B cell (primary cell): ENCODE results near the gene NANOS2. TPM values are rescaled to one million over a fixed set of nuclear protein-coding genes. Genes with fewer than 3 reads are reported as not detected.

Experiments used
- ATAC-seq: fragments of 200-7000 bp; cut with Tn5 transposase; one replicate; pipeline ENCODE4 v1.10.0; 2021; ENCODE audit warnings: low read depth, mild to moderate bottlenecking, moderate number of reproducible peaks, moderate library complexity
- CTCF ChIA-PET: fragments of 350-600 bp; sonication (Branson Sonifier 250); formaldehyde crosslinking; loops from one replicate; lab custom pipeline; 2021; ENCODE audit warnings: antibody characterized with exemption, inconsistent platforms; lab: Charles Lee
- POLR2A ChIA-PET: fragments of 350-600 bp; sonication (Branson Sonifier 250); formaldehyde crosslinking; loops from one replicate; lab custom pipeline; 2021; ENCODE audit warnings: antibody characterized with exemption; lab: Charles Lee
- DNase-seq: peaks from one replicate; pipeline ENCODE4 v3.0.0; 2013
- H2AFZ ChIP-seq: 2 replicates; pipeline ENCODE4 v1.6.1; 2012; ENCODE audit warnings: mild to moderate bottlenecking, low read depth, low read length; ENCODE audit not compliant: insufficient read depth, poor library complexity, severe bottlenecking
- H3K27ac ChIP-seq, 2 donors: 1 replicate in 1 of 2; 2 replicates in 1 of 2; pipeline ENCODE4 v1.5.1; 2012 to 2013; ENCODE audit warnings: low read length in 2 of 2, mild to moderate bottlenecking in 2 of 2, moderate library complexity in 1 of 2
- H3K27me3 ChIP-seq, 4 experiments: fragments of 200-600 bp in 1 of 4; sonication (generic) in 1 of 4; replicated peaks in 1 of 4; 1 replicate in 2 of 4; 2 replicates in 2 of 4; pipeline versions ENCODE4 v1.6.1 to v1.7.0; 2013 to 2016; ENCODE audit warnings: low read length in 3 of 4, mild to moderate bottlenecking in 2 of 4, mixed read lengths in 1 of 4, moderate library complexity in 1 of 4; ENCODE audit not compliant: insufficient read depth in 4 of 4, control insufficient read depth in 3 of 4; ENCODE audit errors: control extremely low read depth in 1 of 4
- H3K36me3 ChIP-seq, 2 experiments: replicated peaks in 1 of 2; 1 replicate in 1 of 2; 2 replicates in 1 of 2; pipeline versions ENCODE4 v1.6.1 to v1.7.1; 2013; ENCODE audit warnings: low read length in 1 of 2; ENCODE audit not compliant: insufficient read depth in 2 of 2, control insufficient read depth in 1 of 2; ENCODE audit errors: control extremely low read depth in 1 of 2, extremely low read depth in 1 of 2
- H3K4me1 ChIP-seq, 2 donors: fragments of 200-600 bp in 1 of 2; sonication (generic) in 1 of 2; 1 replicate in 1 of 2; 2 replicates in 1 of 2; pipeline versions ENCODE4 v1.5.1 to v1.6.1; 2013 to 2017; ENCODE audit warnings: low read length in 2 of 2; ENCODE audit not compliant: control insufficient read depth in 2 of 2, insufficient read depth in 2 of 2
- H3K4me2 ChIP-seq: replicated peaks from 2 replicates; pipeline ENCODE3; 2012; ENCODE audit warnings: mild to moderate bottlenecking, low read depth, low read length; ENCODE audit not compliant: poor library complexity, severe bottlenecking
- H3K4me3 ChIP-seq, 5 experiments: fragments of 200-600 bp in 1 of 5; sonication (generic) in 1 of 5; 1 replicate in 3 of 5; 2 replicates in 2 of 5; pipeline versions ENCODE4 v1.5.1 to v1.7.0; 2011 to 2016; ENCODE audit warnings: low read length in 4 of 5, mild to moderate bottlenecking in 4 of 5, low read depth in 2 of 5, control low read depth in 1 of 5, moderate library complexity in 1 of 5; ENCODE audit not compliant: insufficient read depth in 1 of 5; ENCODE audit errors: control extremely low read depth in 1 of 5, extremely low read depth in 1 of 5
- H3K79me2 ChIP-seq: fragments of 200-600 bp; sonication (generic); one replicate; pipeline ENCODE4 v1.6.0; 2016; ENCODE audit warnings: low read length; ENCODE audit not compliant: control insufficient read depth, insufficient read depth
- H3K9ac ChIP-seq: fragments of 200-600 bp; sonication (generic); 2 replicates; pipeline ENCODE4 v1.6.1; 2017; ENCODE audit warnings: mild to moderate bottlenecking, low read length, moderate library complexity
- H3K9me3 ChIP-seq, 3 donors: one replicate each; pipeline versions ENCODE4 v1.6.1 to v1.7.1; 2013; ENCODE audit warnings: low read length in 2 of 3; ENCODE audit not compliant: control insufficient read depth in 2 of 3, insufficient read depth in 1 of 3; ENCODE audit errors: control extremely low read depth in 1 of 3
- H4K20me1 ChIP-seq: 2 replicates; pipeline ENCODE4 v1.6.0; 2012; ENCODE audit warnings: mild to moderate bottlenecking, low read length; ENCODE audit not compliant: insufficient read depth, control insufficient read depth, poor library complexity, severe bottlenecking
- H3K27ac Mint-ChIP-seq: one replicate; pipeline ENCODE4 v1.8.0; 2021; ENCODE audit warnings: mixed read lengths
- H3K27me3 Mint-ChIP-seq: one replicate; pipeline ENCODE4 v1.8.0; 2021; ENCODE audit warnings: mixed read lengths
- H3K4me1 Mint-ChIP-seq: one replicate; pipeline ENCODE4 v1.8.0; 2021; ENCODE audit warnings: mixed read lengths
- H3K4me3 Mint-ChIP-seq: one replicate; pipeline ENCODE4 v1.8.0; 2021; ENCODE audit warnings: mixed read lengths
- H3K9me3 Mint-ChIP-seq: one replicate; pipeline ENCODE4 v1.8.0; 2022; ENCODE audit warnings: mixed read lengths; ENCODE audit not compliant: insufficient read depth
- CTCF ChIP-seq: fragments of 200-600 bp; IDR thresholded peaks from one replicate; pipeline ENCODE4 v1.8.0; 2022; ENCODE audit warnings: antibody characterized with exemption, mild to moderate bottlenecking
- EZH2 ChIP-seq: IDR thresholded peaks from 2 replicates; pipeline ENCODE4 v1.6.1; 2012; ENCODE audit warnings: borderline replicate concordance, low read depth, mild to moderate bottlenecking, moderate library complexity, low read length; ENCODE audit not compliant: insufficient read depth, poor library complexity, severe bottlenecking
- WGBS: methylation state at CpG from one replicate; pipeline ENCODE4 v1.1.5; 2013; ENCODE audit warnings: missing lambda C conversion rate; ENCODE audit not compliant: insufficient coverage; 5-methylcytosine and 5-hydroxymethylcytosine counted together
- intact Hi-C: fragments of 100-400 bp; cut with micrococcal nuclease; formaldehyde crosslinking; loops from one replicate; pipeline ENCODE4 v1.10.0; 2022
- polyA plus RNA-seq: library from polyadenylated mRNA; depleted of rRNA; stranded (reverse); fragments of >200 nt; gene quantifications from 2 replicates; pipeline ENCODE4 v1.2.3, GENCODE V29; 2012
- total RNA-seq, 2 donors: library from RNA; stranded (reverse); fragments of 120-200 nt in 1 of 2; gene quantifications; 1 replicate in 1 of 2; 2 replicates in 1 of 2; pipeline versions ENCODE4 v1.2.3 to v1.2.4, GENCODE V29; 2013 to 2022

NANOS2 gene
- total and polyA plus RNA-seq, 2 donors (not counting 1 experiment from before 2014, with no cell fraction given), result not detected

GRCh38 chr19:45895519-45895972 is 19.0 kb downstream of the NANOS2 start:
- Histone ChIP-seq H3K4me2 (no peak overlapping the region), H3K27ac (no peak overlapping the region), H3K4me3 (no peak overlapping the region), H3K9ac (no peak overlapping the region), H2AFZ (no peak overlapping the region), H3K27me3 (no peaks in the 10 kb centered on the region), H3K79me2 (peaks cover 5% of the 10 kb centered on the region), H3K36me3 (peaks cover 3 to 6% of the 10 kb centered on the region in 2 experiments), H3K9me3 (no peaks in the 10 kb centered on the region), H3K4me1 (peaks cover 8 to 16% of the 10 kb centered on the region in 2 donors), H4K20me1 (no peaks in the 10 kb centered on the region)
- CTCF ChIA-PET, result no interaction called here
- intact Hi-C loops, result no loop called here
- DNase-seq, result no peak
- TF ChIP-seq EZH2 (no peak), CTCF (no peak)
- no peaks in the 10 kb centered on the region for H3K9me3 Mint-ChIP-seq
- H3K27ac Mint-ChIP-seq, result no peak overlapping the region
- no peak overlapping the region for H3K4me3 Mint-ChIP-seq
- 97% methylated on average over 8 of the region's 9 CpGs for WGBS
- H3K27me3 Mint-ChIP-seq, result no peaks in the 10 kb centered on the region
- peaks cover 22% of the 10 kb centered on the region for H3K4me1 Mint-ChIP-seq
- ATAC-seq, result no peak
- POLR2A ChIA-PET, result no interaction called here

- ATAC-seq (no peak), DNase-seq (no peak)
- Mint-ChIP-seq H3K9me3 (no peaks in the 10 kb centered on the region), H3K27me3 (no peaks in the 10 kb centered on the region), H3K4me1 (peaks cover 16% of the 10 kb centered on the region), H3K4me3 (no peak overlapping the region), H3K27ac (no peak overlapping the region)
- intact Hi-C loops, result no loop called here
- no peaks in the 10 kb centered on the region for H3K79me2 ChIP-seq
- no peak overlapping the region for H3K27ac ChIP-seq
- peaks cover 0 to 2% of the 10 kb centered on the region in 2 experiments for H3K36me3 ChIP-seq
- H2AFZ ChIP-seq, result no peak overlapping the region
- H3K4me1 ChIP-seq, result peaks cover 4 to 12% of the 10 kb centered on the region in 2 donors
- POLR2A ChIA-PET, result interaction anchor here (0.6 to 1.1 kb wide), 2 partner anchors 12 to 32 kb away, joined by 3 to 6 read pairs; no protein-coding TSS in a partner anchor
- TF ChIP-seq EZH2 (no peak), CTCF (no peak)
- no peaks in the 10 kb centered on the region for H3K27me3 ChIP-seq
- CTCF ChIA-PET, result no interaction called here
- no peak overlapping the region for H3K4me2 ChIP-seq
- no peak overlapping the region for H3K9ac ChIP-seq
- no peaks in the 10 kb centered on the region for H4K20me1 ChIP-seq
- WGBS, result 95% methylated on average over 16 of the region's 17 CpGs
- H3K9me3 ChIP-seq, result peaks cover 0 to 2% (median 0%) of the 10 kb centered on the region in 3 donors
- no peak overlapping the region for H3K4me3 ChIP-seq
Observed at GRCh38 chr19:45890877-45891276, 23.7 kb downstream of the NANOS2 start.
